Measurements from ENCODE around the gene NCAN.

The NCAN gene

DNA sequence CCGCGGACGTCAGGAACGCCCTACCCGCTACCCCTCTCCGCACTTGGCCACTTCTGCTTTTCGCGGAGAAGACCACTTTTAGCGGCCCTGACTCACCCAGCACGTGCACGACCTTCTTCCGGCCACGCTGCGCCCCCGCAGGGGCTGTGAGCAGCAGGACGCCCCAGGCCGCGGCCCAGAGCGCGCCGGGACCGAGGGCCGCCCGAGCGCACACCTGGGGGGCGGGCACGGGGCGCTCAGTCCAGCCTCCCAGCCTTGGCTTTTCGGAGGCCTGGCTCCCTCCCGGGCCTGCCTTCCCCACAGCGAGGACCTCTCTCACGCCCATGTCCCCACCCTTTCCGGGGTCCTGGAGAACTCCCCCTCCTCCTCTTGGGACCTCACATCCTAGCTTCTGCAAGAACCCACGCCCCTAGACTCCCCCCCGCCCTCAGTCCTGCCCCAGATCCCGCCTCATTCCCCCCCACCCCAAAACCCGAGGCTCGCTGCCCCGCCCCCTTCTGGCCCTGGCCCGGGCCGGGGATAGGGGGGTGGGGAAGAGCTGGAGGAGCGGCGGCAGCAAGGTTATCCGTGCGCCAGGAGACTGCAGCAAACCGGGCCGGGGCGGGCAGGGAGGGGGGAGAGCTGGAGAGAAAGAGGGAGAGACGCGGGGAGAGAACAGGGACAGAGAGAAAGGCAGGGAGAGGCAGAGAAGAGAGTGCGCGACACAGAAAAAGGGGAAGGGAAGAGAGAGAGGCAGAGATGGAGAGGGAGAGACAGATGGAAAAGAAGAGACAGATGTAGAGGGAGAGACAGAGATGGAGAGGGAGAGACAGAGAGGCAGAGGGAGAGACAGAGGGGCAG is 49.8 kb downstream of the NCAN start:
- no peak overlapping the region for H3K4me3 ChIP-seq (ENCODE audit: low read depth, low read length)
- DNase-seq (ENCODE audit: low read depth): no peak
- TF ChIP-seq, protein P1, sequence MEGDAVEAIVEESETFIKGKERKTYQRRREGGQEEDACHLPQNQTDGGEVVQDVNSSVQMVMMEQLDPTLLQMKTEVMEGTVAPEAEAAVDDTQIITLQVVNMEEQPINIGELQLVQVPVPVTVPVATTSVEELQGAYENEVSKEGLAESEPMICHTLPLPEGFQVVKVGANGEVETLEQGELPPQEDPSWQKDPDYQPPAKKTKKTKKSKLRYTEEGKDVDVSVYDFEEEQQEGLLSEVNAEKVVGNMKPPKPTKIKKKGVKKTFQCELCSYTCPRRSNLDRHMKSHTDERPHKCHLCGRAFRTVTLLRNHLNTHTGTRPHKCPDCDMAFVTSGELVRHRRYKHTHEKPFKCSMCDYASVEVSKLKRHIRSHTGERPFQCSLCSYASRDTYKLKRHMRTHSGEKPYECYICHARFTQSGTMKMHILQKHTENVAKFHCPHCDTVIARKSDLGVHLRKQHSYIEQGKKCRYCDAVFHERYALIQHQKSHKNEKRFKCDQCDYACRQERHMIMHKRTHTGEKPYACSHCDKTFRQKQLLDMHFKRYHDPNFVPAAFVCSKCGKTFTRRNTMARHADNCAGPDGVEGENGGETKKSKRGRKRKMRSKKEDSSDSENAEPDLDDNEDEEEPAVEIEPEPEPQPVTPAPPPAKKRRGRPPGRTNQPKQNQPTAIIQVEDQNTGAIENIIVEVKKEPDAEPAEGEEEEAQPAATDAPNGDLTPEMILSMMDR (conservative IDR thresholded peaks at IDR 0.05; ENCODE audit: low read depth, low read length): no peak

DNA sequence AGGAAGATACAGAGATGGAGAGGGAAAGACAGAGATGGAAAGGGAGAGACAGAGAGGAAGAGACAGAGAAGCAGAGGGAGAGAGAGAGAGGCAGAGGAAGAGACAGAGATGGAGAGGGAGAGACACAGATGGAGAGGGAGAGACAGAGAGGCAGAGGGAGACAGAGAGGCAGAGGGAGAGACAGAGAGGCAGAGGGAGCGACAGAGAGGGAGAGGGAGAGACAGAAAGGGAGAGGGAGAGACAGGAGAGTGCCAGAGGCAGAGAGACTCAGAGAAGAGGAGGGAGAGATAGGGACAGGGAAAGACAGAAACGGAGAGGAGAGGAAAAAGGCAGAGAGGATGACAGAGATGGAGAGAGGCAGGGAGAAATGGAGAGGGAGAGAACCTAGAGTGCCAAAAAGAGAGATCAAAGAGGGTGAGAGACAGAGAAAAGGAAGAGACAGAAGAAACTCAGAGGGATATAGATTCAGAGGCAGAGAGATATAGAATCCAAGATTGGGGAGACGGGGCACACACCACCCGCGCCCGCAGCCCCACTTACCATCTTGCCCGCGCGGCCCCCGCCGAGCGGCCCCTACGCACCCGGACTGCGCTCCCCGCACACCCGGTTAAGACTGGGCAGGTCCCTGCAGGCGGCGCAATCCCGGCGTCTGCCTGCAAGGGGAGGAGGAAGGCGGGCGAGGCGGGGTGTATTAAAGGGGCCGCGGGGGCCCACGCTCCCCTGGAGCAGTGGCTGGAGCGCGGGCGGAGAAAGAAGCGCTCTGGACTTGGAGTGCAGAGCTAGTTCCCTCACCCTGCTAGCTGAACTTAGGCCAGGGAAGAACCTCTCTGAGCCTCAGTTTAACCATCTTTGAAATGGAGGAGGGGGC is 50.7 kb downstream of the NCAN start:
- no peak overlapping the region for H3K4me3 ChIP-seq (ENCODE audit: low read depth, low read length)
- no peak for DNase-seq (ENCODE audit: low read depth)
- TF ChIP-seq, protein P1 (conservative IDR thresholded peaks at IDR 0.05; ENCODE audit: low read depth, low read length): no peak

DNA sequence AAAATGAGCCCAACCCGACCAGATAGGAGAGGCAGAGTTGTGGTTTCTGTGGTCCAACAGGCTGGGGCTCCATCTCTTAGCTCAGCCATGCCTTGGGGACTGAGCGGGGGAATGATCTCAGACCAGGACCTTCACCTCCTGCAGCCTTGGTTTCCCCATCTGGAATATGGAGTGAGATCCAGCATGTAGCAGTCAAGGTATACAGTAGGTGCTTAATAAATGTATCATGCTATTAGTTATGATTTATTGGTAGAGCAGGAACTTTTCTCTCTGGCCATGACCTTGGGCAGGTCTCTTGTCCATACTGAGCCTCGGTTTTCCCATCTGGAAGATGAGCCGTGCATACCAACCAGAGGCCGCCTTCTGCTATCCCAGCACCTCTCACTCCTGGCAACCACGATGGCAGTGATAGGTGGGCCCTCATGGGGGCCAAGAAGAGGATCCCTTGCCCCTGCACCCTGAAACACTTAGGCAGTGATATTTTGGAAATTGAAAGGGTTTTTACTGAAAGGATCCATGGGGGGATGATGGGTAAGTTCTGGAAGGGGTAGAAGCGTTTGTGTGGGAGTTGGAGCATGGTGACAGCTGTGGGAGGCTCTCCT is 52.2 kb downstream of the NCAN start:
- DNase-seq (ENCODE audit: low read depth): no peak
- TF ChIP-seq, protein P1 (conservative IDR thresholded peaks at IDR 0.05; ENCODE audit: low read depth, low read length): no peak
- H3K4me3 ChIP-seq (ENCODE audit: low read depth, low read length): no peak overlapping the region

DNA sequence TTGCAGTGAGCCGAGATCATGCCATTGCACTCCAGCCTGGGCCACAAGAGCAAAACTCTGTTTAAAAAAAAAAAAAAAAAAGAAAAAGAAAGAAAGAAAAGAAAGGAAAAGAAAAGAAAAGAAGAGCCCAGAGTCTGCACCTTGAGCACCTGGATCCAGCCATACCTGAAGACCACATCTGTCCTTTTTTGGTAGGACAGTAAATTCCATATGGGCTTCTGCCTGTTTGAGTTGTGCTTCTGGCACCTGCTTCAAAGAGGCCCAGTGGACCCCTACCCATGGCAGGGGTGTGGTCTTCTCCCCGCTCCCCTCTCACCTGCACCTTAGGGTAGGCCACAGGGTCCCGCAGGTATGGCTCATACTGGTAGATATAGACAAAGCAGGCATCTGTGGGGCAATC is 55.5 kb downstream of the NCAN start:
- DNase-seq (ENCODE audit: low read depth): no peak
- TF ChIP-seq, protein P1 (conservative IDR thresholded peaks at IDR 0.05; ENCODE audit: low read depth, low read length): no peak
- no peak overlapping the region for H3K4me3 ChIP-seq (ENCODE audit: low read depth, low read length)

DNA sequence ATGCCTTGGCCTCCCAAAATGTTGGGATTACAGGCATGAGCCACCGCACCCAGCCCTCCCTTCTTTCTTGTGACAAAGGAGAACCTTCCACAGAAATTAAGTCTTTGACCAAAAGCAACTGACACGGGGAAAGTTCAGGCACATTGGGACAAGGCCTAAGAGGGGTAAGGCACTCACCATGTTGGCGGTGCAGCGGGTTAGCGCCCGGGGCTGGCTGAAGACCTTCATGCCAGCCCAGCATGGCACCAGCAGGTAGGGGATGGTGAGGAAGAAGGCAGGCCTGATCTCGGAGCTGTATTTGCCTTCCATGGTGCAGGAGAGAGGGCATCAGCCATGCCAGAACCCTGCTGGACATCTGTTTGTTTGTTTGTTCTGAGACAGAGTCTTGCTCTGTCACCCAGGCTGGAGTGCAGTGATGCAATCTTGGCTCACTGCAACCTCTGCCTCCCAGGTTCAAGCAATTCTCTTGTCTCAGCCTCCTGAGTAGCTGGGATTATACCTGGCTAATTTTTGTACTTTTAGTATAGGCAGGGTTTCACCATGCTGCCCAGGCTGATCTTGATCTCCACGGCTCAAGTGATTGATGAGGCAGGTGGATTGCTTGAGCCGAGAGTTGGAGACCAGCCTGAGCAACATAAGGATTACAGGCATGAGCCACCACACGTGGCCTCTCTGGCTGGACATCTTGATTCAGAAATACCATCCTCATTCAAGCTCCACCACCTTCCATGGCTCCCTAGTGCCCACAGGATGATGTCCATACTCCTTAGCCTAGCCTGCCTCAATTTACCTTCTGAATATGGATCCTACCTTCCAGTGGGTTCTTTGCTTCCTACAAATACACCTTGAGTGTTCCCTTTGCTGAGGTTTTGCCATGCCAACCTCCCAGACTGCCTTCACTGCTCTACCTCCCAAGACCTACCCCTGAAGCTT is 57.0 kb downstream of the NCAN start:
- DNase-seq (ENCODE audit: low read depth): no peak
- no peak overlapping the region for H3K4me3 ChIP-seq (ENCODE audit: low read depth, low read length)
- TF ChIP-seq, protein P1 (conservative IDR thresholded peaks at IDR 0.05; ENCODE audit: low read depth, low read length): no peak

Data from choroid plexus epithelial cell (primary cell).